ENCODE measurements around the gene SASH1.

DNA sequence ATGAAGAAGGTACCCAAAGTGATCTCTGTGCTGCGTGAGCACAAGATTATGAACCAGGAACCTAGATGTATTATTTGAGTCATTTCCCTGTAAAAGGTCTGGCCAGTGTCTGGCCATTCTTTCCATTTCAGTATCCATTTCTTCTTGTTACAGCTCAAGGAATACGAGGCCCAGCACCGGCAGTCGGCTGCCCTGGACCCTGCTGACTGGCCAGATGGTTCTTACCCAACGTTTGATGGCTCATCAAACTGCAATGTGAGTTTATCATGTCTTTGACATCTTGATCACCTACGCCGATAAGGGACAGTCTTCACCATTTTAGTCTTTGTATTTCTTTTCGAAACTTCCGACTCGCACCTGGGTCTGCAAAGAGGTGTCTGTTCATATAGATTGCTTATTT is 144.8 kb downstream of the SASH1 start:
- no peak for TF ChIP-seq L3MBTL2 (conservative IDR thresholded peaks at IDR 0.05)
- no peak for TF ChIP-seq SP1 (IDR thresholded peaks at IDR 0.05)
- TF ChIP-seq ELF4 (IDR thresholded peaks at IDR 0.05): no peak
